Measurements from ENCODE around the gene FTH1. TPM values are rescaled to one million over a fixed set of nuclear protein-coding genes. Genes with fewer than 3 reads are reported as not detected.
A peak's percentile ranks its signal among the peaks of the same experiment; 100 is the strongest.

FTH1 gene
- total and polyA plus RNA-seq, 2 of the 8 experiments (the other 6 are each of a cell fraction or from before 2014, with no cell fraction given) = 1,153 to 1,461 TPM

DNA sequence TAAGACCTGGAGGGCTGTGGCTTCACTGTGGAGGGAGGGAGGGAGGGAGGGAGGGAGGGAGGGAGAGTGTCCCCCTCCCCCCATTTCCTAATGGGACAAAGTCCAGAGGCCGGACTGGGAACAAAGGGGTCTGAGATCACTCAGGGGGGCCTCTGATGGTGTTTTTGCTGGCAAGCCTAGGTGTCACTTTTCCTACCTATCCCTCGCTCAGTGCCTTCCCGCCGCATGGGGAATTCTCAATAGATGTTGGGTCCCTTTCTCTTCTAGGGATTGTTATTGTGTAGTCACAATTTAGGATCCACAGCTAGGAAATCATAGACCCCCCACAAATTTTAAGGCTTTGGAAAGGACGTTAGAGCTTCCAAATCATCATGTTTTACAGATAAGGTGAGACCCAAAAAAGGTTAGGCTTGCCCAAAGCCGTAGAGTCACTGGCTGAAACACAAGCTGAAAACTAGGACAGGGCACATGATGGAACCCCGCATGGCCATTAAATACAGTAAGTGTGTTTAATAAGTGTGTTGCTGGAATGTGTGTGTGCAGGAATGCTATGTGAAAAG, 4.8 kb upstream of the FTH1 start:
- H2BK12ac ChIP-seq (ENCODE audit: low read depth, low read length) = peak overlapping the region; percentile 95
- H3K14ac ChIP-seq (ENCODE audit: insufficient read length) = no peak overlapping the region
- ChIA-PET CTCF (ENCODE audit: partially characterized antibody) (interaction anchor here (0.8 to 6.0 kb wide), 15 partner anchors 9 to 136 kb away, joined by 3 to 28 read pairs (median 5); no protein-coding TSS in a partner anchor), POLR2A (ENCODE audit: partially characterized antibody) (interaction anchor here (1.0 to 25.7 kb wide), 15 partner anchors 9 to 157 kb away, joined by 3 to 458 read pairs (median 5); partner anchors contain the start of genes BEST1 and FTH1)
- H2BK20ac ChIP-seq (ENCODE audit: low read length) = peak overlapping the region; percentile 96; the same call in 1 of the 2 replicates
- H3K18ac ChIP-seq (ENCODE audit: extremely low read depth, low read length) = peak overlapping the region; percentile 66
- no peak overlapping the region for H2BK15ac ChIP-seq (ENCODE audit: low read length)
- no peak overlapping the region for H2AK5ac ChIP-seq (ENCODE audit: low read depth, low read length)
- H4K8ac ChIP-seq (ENCODE audit: extremely low read depth, insufficient read depth, low read length) = no peak overlapping the region
- no peak for DNase-seq (ENCODE audit: low read depth in 1 of 2, low spot score in 2 of 2)
- peak overlapping the region; percentile 67 for H4K91ac ChIP-seq (replicated peaks; ENCODE audit: insufficient read length, low read length)
- H3K9me3 ChIP-seq (ENCODE audit: insufficient read depth in 2 of 2, low read depth in 1 of 2, low read length in 1 of 2) = no peaks in the 10 kb centered on the region
- H3K4me2 ChIP-seq (ENCODE audit: insufficient read depth in 1 of 2, low read depth in 2 of 2, low read length in 2 of 2) = peak overlapping the region in 1 of 2 experiments; percentile 47; a peak in 2 of 4 replicates
- WGBS, 2 experiments (ENCODE audit: extremely low coverage in 1 of 2, insufficient coverage in 1 of 2, insufficient read length in 1 of 2, insufficient replicate concordance in 2 of 2, low coverage in 1 of 2, low lambda C conversion rate in 2 of 2, missing lambda C conversion rate in 1 of 2) = 68% methylated on average over 6 of the region's 7 CpGs; no CpG with 5 or more reads in 1 of the 2 experiments
- no peaks in the 10 kb centered on the region for H3K79me1 ChIP-seq (ENCODE audit: low read depth, low read length)
- H3K9ac ChIP-seq (replicated peaks in 1 of 4; ENCODE audit: extremely low read depth in 1 of 4, low read depth in 3 of 4, low read length in 3 of 4) = 0 out of 7 replicates have a peak overlapping the region, but pooled peaks of 1 of the 4 experiments have one; percentile 6
- H3K79me2 ChIP-seq (ENCODE audit: control insufficient read depth in 1 of 2, insufficient read depth in 2 of 2, low read length in 2 of 2) = peaks cover 0 to 12% of the 10 kb centered on the region in 2 experiments; a peak in 1 of 4 replicates
- TF ChIP-seq BACH1 (IDR thresholded peaks at IDR 0.05; ENCODE audit: low read length) = no peak
- no peak for TF ChIP-seq MAX (IDR thresholded peaks at IDR 0.05)
- no peak for TF ChIP-seq YY1 (IDR thresholded peaks at IDR 0.05; ENCODE audit: low read depth, low read length)
- TF ChIP-seq CBX5 (IDR thresholded peaks at IDR 0.05; ENCODE audit: low read depth, low read length) = no peak
- TF ChIP-seq, protein P1, sequence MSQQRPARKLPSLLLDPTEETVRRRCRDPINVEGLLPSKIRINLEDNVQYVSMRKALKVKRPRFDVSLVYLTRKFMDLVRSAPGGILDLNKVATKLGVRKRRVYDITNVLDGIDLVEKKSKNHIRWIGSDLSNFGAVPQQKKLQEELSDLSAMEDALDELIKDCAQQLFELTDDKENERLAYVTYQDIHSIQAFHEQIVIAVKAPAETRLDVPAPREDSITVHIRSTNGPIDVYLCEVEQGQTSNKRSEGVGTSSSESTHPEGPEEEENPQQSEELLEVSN (IDR thresholded peaks at IDR 0.05) = peak; percentile 56; the same call in 1 of the 2 replicates
- H3K27ac ChIP-seq (ENCODE audit: low read depth, low read length) = no peak overlapping the region
- H3K4ac ChIP-seq (replicated peaks; ENCODE audit: insufficient read length, low read depth, low read length) = peak overlapping the region; percentile 47
- H3K36me3 ChIP-seq (ENCODE audit: control insufficient read depth in 2 of 4, insufficient read depth in 4 of 4, low read length in 3 of 4) = no peaks in the 10 kb centered on the region
- H3K23me2 ChIP-seq (ENCODE audit: low read depth, low read length) = peaks cover 10% of the 10 kb centered on the region; the same call in 1 of the 2 replicates
- H3K23ac ChIP-seq (ENCODE audit: insufficient read length) = no peak overlapping the region
- FAIRE-seq = no peak
- H3K4me3 ChIP-seq (ENCODE audit: extremely low read depth in 1 of 4, insufficient read depth in 2 of 4, low read depth in 3 of 4, low read length in 4 of 4) = no peak overlapping the region
- H2BK5ac ChIP-seq (ENCODE audit: low read depth, low read length) = peak overlapping the region; percentile 38
- H4K20me1 ChIP-seq (replicated peaks in 1 of 2; ENCODE audit: control insufficient read depth in 1 of 2, insufficient read depth in 2 of 2, low read length in 2 of 2) = no peaks in the 10 kb centered on the region
- H2AFZ ChIP-seq (ENCODE audit: low read length) = no peak overlapping the region
- H4K5ac ChIP-seq (ENCODE audit: insufficient read length, low read depth, low read length) = no peak overlapping the region
- H2BK120ac ChIP-seq (replicated peaks; ENCODE audit: low read depth, low read length) = peak overlapping the region; percentile 21
- H3K56ac ChIP-seq (replicated peaks; ENCODE audit: insufficient read length, low read depth, low read length) = no peak overlapping the region
- peaks cover 9 to 30% (median 20%) of the 10 kb centered on the region in 4 experiments for H3K4me1 ChIP-seq (replicated peaks in 1 of 4; ENCODE audit: control insufficient read depth in 3 of 4, insufficient read depth in 4 of 4, low read length in 3 of 4)
- H3K27me3 ChIP-seq (replicated peaks in 1 of 4; ENCODE audit: control insufficient read depth in 3 of 4, extremely low read depth in 1 of 4, insufficient read depth in 3 of 4, low read length in 3 of 4) = no peaks in the 10 kb centered on the region; a peak in 3 of 7 replicates

Data from H1 (cell line).